Measurements from ENCODE around the gene DOCK11.

- TF ChIP-seq, protein P1, sequence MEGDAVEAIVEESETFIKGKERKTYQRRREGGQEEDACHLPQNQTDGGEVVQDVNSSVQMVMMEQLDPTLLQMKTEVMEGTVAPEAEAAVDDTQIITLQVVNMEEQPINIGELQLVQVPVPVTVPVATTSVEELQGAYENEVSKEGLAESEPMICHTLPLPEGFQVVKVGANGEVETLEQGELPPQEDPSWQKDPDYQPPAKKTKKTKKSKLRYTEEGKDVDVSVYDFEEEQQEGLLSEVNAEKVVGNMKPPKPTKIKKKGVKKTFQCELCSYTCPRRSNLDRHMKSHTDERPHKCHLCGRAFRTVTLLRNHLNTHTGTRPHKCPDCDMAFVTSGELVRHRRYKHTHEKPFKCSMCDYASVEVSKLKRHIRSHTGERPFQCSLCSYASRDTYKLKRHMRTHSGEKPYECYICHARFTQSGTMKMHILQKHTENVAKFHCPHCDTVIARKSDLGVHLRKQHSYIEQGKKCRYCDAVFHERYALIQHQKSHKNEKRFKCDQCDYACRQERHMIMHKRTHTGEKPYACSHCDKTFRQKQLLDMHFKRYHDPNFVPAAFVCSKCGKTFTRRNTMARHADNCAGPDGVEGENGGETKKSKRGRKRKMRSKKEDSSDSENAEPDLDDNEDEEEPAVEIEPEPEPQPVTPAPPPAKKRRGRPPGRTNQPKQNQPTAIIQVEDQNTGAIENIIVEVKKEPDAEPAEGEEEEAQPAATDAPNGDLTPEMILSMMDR (IDR thresholded peaks at IDR 0.05; ENCODE audit: low read length) = no peak
- TF ChIP-seq EZH2 (IDR thresholded peaks at IDR 0.05; ENCODE audit: borderline replicate concordance, low read length) = no peak
Measured at GRCh38 chrX:118566359-118566758, 70.7 kb downstream of the DOCK11 start.
